ENCODE measurements around the gene HSBP1L1.
"Not testable (repeated sequence)": the region's sequence is repeated elsewhere in the genome, so short reads cannot be mapped to it uniquely, and the experiment has no call there.

HSBP1L1 gene

GRCh38 chr18:79955302-79956075 is 9.0 kb upstream of the HSBP1L1 start:
- H3K9me3 ChIP-seq: no peaks in the 10 kb centered on the region
- no peak for DNase-seq
- H3K36me3 ChIP-seq: no peaks in the 10 kb centered on the region
- H3K4me1 ChIP-seq: no peaks in the 10 kb centered on the region
- TF ChIP-seq CTCF (IDR thresholded peaks at IDR 0.05; ENCODE audit: low read depth, low read length): no peak
- H3K4me3 ChIP-seq (ENCODE audit: low read depth, low read length): no peak overlapping the region
- no peaks in the 10 kb centered on the region for H3K27me3 ChIP-seq

GRCh38 chr18:79956276-79956675 is 8.2 kb upstream of the HSBP1L1 start:
- Histone ChIP-seq H3K4me1 (no peaks in the 10 kb centered on the region), H3K9me3 (no peaks in the 10 kb centered on the region), H3K27me3 (no peaks in the 10 kb centered on the region), H3K36me3 (no peaks in the 10 kb centered on the region), H3K4me3 (ENCODE audit: low read depth, low read length) (no peak overlapping the region)
- no peak for DNase-seq
- TF ChIP-seq CTCF (IDR thresholded peaks at IDR 0.05; ENCODE audit: low read depth, low read length): no peak

GRCh38 chr18:79958981-79959380 is 5.5 kb upstream of the HSBP1L1 start:
- DNase-seq: no peak
- Histone ChIP-seq H3K4me1 (no peaks in the 10 kb centered on the region), H3K27me3 (no peaks in the 10 kb centered on the region), H3K36me3 (no peaks in the 10 kb centered on the region), H3K9me3 (no peaks in the 10 kb centered on the region), H3K4me3 (ENCODE audit: low read depth, low read length) (no peak overlapping the region)
- no peak for TF ChIP-seq CTCF (IDR thresholded peaks at IDR 0.05; ENCODE audit: low read depth, low read length)

- not testable (repeated sequence) for H3K27me3 ChIP-seq; DNase-seq; H3K9me3 ChIP-seq; H3K4me3 ChIP-seq (ENCODE audit: low read depth, low read length); H3K36me3 ChIP-seq; H3K4me1 ChIP-seq
These were observed 4.2 kb upstream of the HSBP1L1 start for GRCh38 chr18:79960161-79960801.

GRCh38 chr18:79960921-79961526 is 3.4 kb upstream of the HSBP1L1 start:
- no peak for DNase-seq
- no peak for TF ChIP-seq CTCF (IDR thresholded peaks at IDR 0.05; ENCODE audit: low read depth, low read length)
- no peaks in the 10 kb centered on the region for H3K27me3 ChIP-seq
- H3K36me3 ChIP-seq: no peaks in the 10 kb centered on the region
- H3K4me1 ChIP-seq: no peaks in the 10 kb centered on the region
- H3K4me3 ChIP-seq (ENCODE audit: low read depth, low read length): no peak overlapping the region
- no peaks in the 10 kb centered on the region for H3K9me3 ChIP-seq

GRCh38 chr18:79961527-79962291 is 2.7 kb upstream of the HSBP1L1 start:
- DNase-seq: no peak
- TF ChIP-seq CTCF (IDR thresholded peaks at IDR 0.05; ENCODE audit: low read depth, low read length): no peak
- Histone ChIP-seq H3K4me1 (no peaks in the 10 kb centered on the region), H3K27me3 (no peaks in the 10 kb centered on the region), H3K36me3 (no peaks in the 10 kb centered on the region), H3K9me3 (no peaks in the 10 kb centered on the region), H3K4me3 (ENCODE audit: low read depth, low read length) (no peak overlapping the region)

Data from BE2C (cell line).